Limb (tissue), 2 donors: ENCODE data around the gene CLDN24.

Experiments used
- DNase-seq, 2 donors: peaks; one replicate each; pipeline ENCODE4 v3.0.0-alpha.2; 2016; ENCODE audit errors: extremely low spot score in 2 of 2

The CLDN24 gene

GRCh38 chr4:183323295-183323694 lies 1.1 kb upstream of the CLDN24 start:
- no peak for DNase-seq

GRCh38 chr4:183321516-183321915 lies 710 bp downstream of the CLDN24 start:
- DNase-seq: no peak

GRCh38 chr4:183321079-183321478 lies 1.1 kb downstream of the CLDN24 start:
- DNase-seq: no peak

- no peak for DNase-seq
Observed at GRCh38 chr4:183320211-183321059, 1.8 kb downstream of the CLDN24 start, which contains the start of gene CLDN22. Gene CLDN22 (minus strand): TSS chr4:183320276. CDS start chr4:183320218, 58 bp downstream.

DNA sequence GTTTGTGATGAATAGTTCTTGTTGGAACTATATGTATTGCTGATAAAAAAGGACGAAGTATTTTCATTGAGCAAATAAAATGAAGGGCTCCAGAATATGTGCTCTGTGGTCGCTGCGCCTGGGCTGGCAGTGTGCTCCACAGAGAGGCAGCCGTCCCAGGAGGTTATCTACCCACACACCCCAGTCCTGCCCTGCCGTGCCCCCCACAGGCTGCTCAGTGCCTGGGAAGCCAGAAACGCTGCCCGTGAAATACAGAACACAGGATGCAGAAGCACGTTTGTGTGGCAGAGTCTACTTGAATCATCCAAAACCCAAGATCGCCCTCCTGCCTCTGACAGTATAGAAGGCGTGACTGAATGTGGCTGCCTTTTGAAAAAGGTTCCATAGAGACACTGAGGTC lies 3.6 kb downstream of the CLDN24 start:
- no peak for DNase-seq

DNA sequence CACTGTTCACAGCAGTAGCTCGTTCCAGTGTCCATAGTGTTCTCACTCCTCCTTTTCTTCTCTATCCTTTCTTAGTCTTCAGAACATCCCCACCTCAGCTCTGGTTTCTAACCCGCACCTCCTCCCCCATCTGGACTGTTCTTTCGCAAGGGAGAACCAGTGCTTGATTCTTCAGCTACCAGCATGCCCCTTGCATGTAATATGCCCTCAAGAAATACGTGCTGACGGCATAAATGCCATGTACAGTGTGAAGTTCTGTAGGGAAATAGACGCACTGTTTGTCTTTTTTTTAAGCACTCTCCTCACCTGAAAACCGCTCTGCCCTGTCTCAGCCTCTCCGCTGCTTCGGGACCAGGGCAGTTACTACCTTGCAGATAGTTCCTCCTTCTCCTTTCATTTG lies 7.4 kb downstream of the CLDN24 start:
- DNase-seq: no peak

DNA sequence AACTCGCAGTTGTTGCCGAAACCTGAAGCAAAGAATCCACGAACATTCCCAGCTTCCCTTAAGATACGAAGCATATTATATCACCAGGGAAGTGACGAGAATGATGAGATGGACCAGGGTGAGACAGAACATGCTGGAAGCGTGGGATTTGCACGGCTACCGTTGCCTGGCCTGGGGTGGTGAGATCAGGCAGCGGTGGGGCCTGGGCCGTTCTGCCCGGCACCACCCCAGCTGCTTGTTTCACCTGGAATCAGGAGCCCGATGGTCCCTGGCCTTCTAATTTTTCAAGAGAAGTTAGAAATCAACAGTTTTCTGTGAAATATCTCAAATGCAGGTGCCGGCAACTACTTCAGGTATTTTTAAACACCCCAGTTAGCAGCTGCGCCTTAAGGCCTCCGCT lies 7.9 kb downstream of the CLDN24 start:
- DNase-seq: no peak

- no peak for DNase-seq
Observed at GRCh38 chr4:183312841-183313240, 9.4 kb downstream of the CLDN24 start.

DNA sequence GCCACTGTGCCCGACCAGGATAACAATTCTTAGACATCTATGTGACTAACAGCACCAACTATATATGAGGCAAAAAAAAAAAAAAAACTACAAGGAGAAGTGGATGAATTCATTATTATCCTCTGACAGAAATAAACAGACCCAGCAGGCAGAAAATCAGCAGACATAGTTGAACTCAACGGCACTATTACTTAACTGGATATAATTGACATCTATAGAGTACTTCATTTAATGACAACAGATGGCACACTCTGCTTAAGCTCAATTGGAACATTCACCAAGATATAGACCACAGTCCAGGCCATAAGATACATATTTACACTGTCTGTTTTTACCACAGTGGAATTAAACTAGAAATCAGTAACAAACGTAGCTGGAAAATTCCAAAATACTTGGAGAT lies 15.4 kb downstream of the CLDN24 start:
- DNase-seq: no peak

GRCh38 chr4:183304538-183304937 lies 17.7 kb downstream of the CLDN24 start:
- no peak for DNase-seq

- no peak for DNase-seq
Observed at GRCh38 chr4:183304067-183304466, 18.2 kb downstream of the CLDN24 start.

GRCh38 chr4:183303301-183303700 lies 18.9 kb downstream of the CLDN24 start:
- DNase-seq: no peak

- peak in 1 of 2 donors; percentile 15 for DNase-seq
Observed at GRCh38 chr4:183300655-183301054, 21.6 kb downstream of the CLDN24 start.

- DNase-seq: no peak
Observed at GRCh38 chr4:183300070-183300469, 22.2 kb downstream of the CLDN24 start.

DNA sequence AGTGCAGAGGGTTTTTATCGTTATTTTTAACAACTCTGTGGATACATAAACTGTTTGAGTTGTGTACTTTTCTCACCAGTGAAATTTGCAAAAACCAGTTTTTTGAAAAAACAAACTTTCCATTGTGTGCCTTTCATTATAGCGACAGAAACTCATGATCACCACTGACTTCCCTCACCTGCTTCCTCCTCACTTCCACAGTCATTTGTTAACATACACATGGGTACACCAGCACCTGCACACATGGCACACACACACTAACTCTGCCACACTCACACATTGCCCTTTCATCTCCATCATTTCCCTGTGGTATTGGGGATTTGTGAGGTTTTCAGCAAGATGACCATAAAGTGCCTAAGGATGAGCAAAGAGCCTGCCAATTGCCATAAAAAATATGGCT lies 22.8 kb downstream of the CLDN24 start:
- DNase-seq: no peak

DNA sequence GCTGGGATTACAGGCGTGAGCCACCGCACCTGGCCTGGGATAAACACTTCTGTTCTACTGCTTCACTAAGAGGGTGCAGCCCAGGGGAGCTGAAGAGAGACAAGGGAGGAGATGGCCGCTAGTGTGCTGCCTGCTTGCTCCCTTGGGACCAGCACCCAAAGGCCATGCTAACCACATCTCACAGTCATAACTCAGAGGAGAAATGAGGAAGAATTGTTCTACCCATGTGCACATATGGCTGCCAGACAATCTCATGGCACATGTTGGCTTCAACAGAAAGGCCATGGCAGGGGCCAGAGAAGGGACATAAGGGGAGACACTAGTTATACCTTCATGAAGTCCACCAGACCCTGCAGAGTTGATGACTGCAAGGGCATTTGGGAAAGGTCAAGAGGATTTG lies 24.6 kb downstream of the CLDN24 start:
- no peak for DNase-seq

GRCh38 chr4:183295711-183296110 lies 26.5 kb downstream of the CLDN24 start:
- no peak for DNase-seq

DNA sequence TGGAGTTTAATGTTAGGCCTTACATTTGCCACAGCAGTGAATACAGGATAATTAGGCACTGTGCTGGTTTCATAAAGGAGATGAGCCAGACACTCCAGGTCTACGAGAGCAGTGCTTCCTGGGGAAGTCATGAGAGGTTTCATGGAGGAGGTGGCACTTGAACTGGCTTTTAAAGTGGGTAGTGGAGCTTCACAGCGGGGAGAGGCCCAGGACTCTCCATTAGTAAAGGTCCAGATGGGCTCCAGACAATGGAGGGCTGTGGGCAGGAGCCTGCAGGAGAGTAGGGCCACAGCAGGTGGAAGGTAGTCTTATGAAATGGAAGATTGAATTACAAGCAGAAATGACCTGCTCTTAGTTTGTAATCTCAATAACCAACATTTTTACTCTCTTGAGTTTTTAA lies 31.2 kb downstream of the CLDN24 start:
- no peak for DNase-seq

DNA sequence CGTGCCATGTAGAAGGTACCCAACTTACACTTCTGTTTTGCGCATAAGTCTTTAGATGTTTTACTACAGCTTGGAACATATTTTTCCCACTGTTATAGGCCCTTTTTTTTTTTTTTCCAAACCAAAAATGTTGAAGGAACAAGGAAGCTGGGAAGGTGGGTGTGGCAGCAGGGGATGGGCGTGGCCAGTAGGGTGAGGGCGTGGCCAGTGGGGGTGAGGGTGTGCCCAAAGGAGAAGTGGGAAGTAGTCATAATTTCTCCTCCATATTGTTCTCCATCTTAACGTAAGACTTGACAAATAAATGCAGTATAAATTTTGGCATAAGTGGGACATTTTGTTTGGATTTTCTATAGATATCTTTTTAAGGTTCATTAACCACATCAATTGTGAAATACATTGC lies 32.5 kb downstream of the CLDN24 start:
- no peak for DNase-seq

DNA sequence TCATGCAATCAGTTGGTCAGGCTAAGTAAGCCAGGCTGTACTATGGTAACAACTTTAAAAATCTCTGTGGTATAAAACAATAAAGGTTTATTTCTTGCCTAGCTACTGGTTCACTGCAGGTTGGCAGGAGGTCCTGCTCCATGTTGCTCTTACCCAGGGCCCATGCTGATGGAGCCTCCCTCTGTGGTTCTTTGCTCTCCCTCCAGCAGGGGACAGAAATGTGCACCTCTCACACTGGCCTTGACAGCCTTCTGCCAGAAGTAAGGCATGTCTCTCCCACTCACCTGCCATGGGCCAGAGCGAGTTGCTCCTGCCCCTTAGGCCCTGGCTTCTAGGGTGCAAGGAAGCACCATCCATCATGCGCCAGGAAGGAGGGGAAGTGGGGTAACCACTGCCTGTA lies 33.3 kb downstream of the CLDN24 start:
- DNase-seq: no peak

- no peak for DNase-seq
Observed at GRCh38 chr4:183287677-183288076, 34.5 kb downstream of the CLDN24 start.

GRCh38 chr4:183287309-183287659 lies 34.9 kb downstream of the CLDN24 start:
- no peak for DNase-seq

- no peak for DNase-seq
Observed at GRCh38 chr4:183286590-183287308, 35.5 kb downstream of the CLDN24 start.
